H1 (cell line): ENCODE measurements around the gene WASL. TPM values are rescaled to one million over a fixed set of nuclear protein-coding genes. Genes with fewer than 3 reads are reported as not detected.

Experiments used
- CTCF ChIA-PET: fragments of 300-600 bp; sonication (Branson Sonifier 250); formaldehyde crosslinking; loops from one replicate; lab custom pipeline; 2021; ENCODE audit not compliant: partially characterized antibody; lab: Charles Lee
- POLR2A ChIA-PET: fragments of 300-600 bp; sonication (Branson Sonifier 250); formaldehyde crosslinking; loops from one replicate; lab custom pipeline; 2021; ENCODE audit warnings: inconsistent platforms; ENCODE audit not compliant: partially characterized antibody; lab: Charles Lee
- DNase-seq, 2 experiments: peaks; one replicate each; pipeline versions ENCODE4 v3.0.0 to v3.0.0-alpha.2; 2010 to 2022; ENCODE audit warnings: low spot score in 2 of 2, low read depth in 1 of 2, mixed read lengths in 1 of 2
- FAIRE-seq: peaks from 2 replicates; lab custom pipeline; 2011; peaks lifted over from hg19 to GRCh38; lab: Jason Lieb, UNC
- H2AFZ ChIP-seq: 2 replicates; pipeline ENCODE4 v1.8.1; 2012; ENCODE audit warnings: low read length, inconsistent platforms
- H2AK5ac ChIP-seq: 2 replicates; pipeline ENCODE4 v1.6.1; 2013; ENCODE audit warnings: low read depth, low read length
- H2BK120ac ChIP-seq: replicated peaks from 2 replicates; pipeline ENCODE3; 2013; ENCODE audit warnings: low read depth, low read length, inconsistent platforms
- H2BK12ac ChIP-seq: 2 replicates; pipeline ENCODE4 v1.6.1; 2013; ENCODE audit warnings: low read depth, low read length
- H2BK15ac ChIP-seq: 2 replicates; pipeline ENCODE4 v1.6.1; 2013; ENCODE audit warnings: low read length
- H2BK20ac ChIP-seq: 2 replicates; pipeline ENCODE4 v1.6.1; 2013; ENCODE audit warnings: low read length
- H2BK5ac ChIP-seq: 2 replicates; pipeline ENCODE4 v1.6.1; 2013; ENCODE audit warnings: low read depth, low read length
- H3K14ac ChIP-seq: 2 replicates; pipeline ENCODE4 v1.6.1; 2013; ENCODE audit warnings: inconsistent platforms; ENCODE audit not compliant: insufficient read length
- H3K18ac ChIP-seq: 2 replicates; pipeline ENCODE4 v1.6.1; 2013; ENCODE audit warnings: low read length; ENCODE audit errors: extremely low read depth
- H3K23ac ChIP-seq: 2 replicates; pipeline ENCODE4 v1.6.1; 2013; ENCODE audit warnings: inconsistent platforms; ENCODE audit not compliant: insufficient read length
- H3K23me2 ChIP-seq: 2 replicates; pipeline ENCODE4 v1.6.1; 2013; ENCODE audit warnings: low read depth, low read length
- H3K27ac ChIP-seq: 2 replicates; pipeline ENCODE4 v1.6.1; 2011; ENCODE audit warnings: low read depth, low read length, inconsistent platforms
- H3K27me3 ChIP-seq, 4 experiments: replicated peaks in 1 of 4; 1 replicate in 1 of 4; 2 replicates in 3 of 4; pipeline versions ENCODE4 v1.6.1 to v1.8.1; 2011 to 2013; ENCODE audit warnings: low read length in 3 of 4, mild to moderate bottlenecking in 3 of 4, inconsistent platforms in 2 of 4, mixed read lengths in 2 of 4, moderate library complexity in 1 of 4; ENCODE audit not compliant: control insufficient read depth in 3 of 4, insufficient read depth in 3 of 4; ENCODE audit errors: extremely low read depth in 1 of 4
- H3K36me3 ChIP-seq, 4 experiments: 2 replicates each; pipeline versions ENCODE4 v1.6.1 to v1.8.1; 2011 to 2013; ENCODE audit warnings: mild to moderate bottlenecking in 4 of 4, low read length in 3 of 4, moderate library complexity in 2 of 4, control low read depth in 1 of 4, inconsistent platforms in 1 of 4; ENCODE audit not compliant: insufficient read depth in 4 of 4, control insufficient read depth in 2 of 4
- H3K4ac ChIP-seq: replicated peaks from 2 replicates; pipeline ENCODE3; 2013; ENCODE audit warnings: low read length, low read depth, mixed read lengths, inconsistent platforms; ENCODE audit not compliant: insufficient read length
- H3K4me1 ChIP-seq, 4 experiments: replicated peaks in 1 of 4; 1 replicate in 1 of 4; 2 replicates in 3 of 4; pipeline versions ENCODE4 v1.6.1 to v1.8.1; 2011 to 2013; ENCODE audit warnings: low read length in 3 of 4, inconsistent platforms in 2 of 4, mixed read lengths in 1 of 4; ENCODE audit not compliant: insufficient read depth in 4 of 4, control insufficient read depth in 3 of 4
- H3K4me2 ChIP-seq, 2 experiments: 2 replicates each; pipeline versions ENCODE4 v1.6.1 to v1.8.1; 2011 to 2013; ENCODE audit warnings: low read depth in 2 of 2, low read length in 2 of 2, control low read depth in 1 of 2, inconsistent platforms in 1 of 2, mild to moderate bottlenecking in 1 of 2; ENCODE audit not compliant: insufficient read depth in 1 of 2
- H3K4me3 ChIP-seq, 4 experiments: fragments of 200-600, 300-600 bp in 1 of 4; sonication (generic), shearing (Covaris generic), sonication (Bioruptor Twin) in 1 of 4; 2 replicates each; pipeline versions ENCODE4 v1.5.1 to v1.8.1; 2011 to 2016; ENCODE audit warnings: low read length in 4 of 4, low read depth in 3 of 4, control low read depth in 2 of 4, inconsistent platforms in 2 of 4, mild to moderate bottlenecking in 2 of 4, mixed read lengths in 1 of 4, moderate library complexity in 1 of 4; ENCODE audit not compliant: insufficient read depth in 2 of 4; ENCODE audit errors: extremely low read depth in 1 of 4
- H3K56ac ChIP-seq: replicated peaks from 2 replicates; pipeline ENCODE3; 2013; ENCODE audit warnings: low read depth, mild to moderate bottlenecking, mixed read lengths, low read length, inconsistent platforms; ENCODE audit not compliant: insufficient read length
- H3K79me1 ChIP-seq: 2 replicates; pipeline ENCODE4 v1.6.1; 2013; ENCODE audit warnings: low read depth, low read length, control low read depth
- H3K79me2 ChIP-seq, 2 experiments: 2 replicates each; pipeline versions ENCODE4 v1.6.1 to v1.8.1; 2012 to 2013; ENCODE audit warnings: low read length in 2 of 2, mild to moderate bottlenecking in 2 of 2, inconsistent platforms in 1 of 2; ENCODE audit not compliant: insufficient read depth in 2 of 2, control insufficient read depth in 1 of 2
- H3K9ac ChIP-seq, 4 experiments: replicated peaks in 1 of 4; 1 replicate in 1 of 4; 2 replicates in 3 of 4; pipeline versions ENCODE4 v1.6.1 to v1.8.1; 2011 to 2013; ENCODE audit warnings: low read depth in 3 of 4, low read length in 3 of 4, control low read depth in 2 of 4, mild to moderate bottlenecking in 2 of 4, moderate library complexity in 2 of 4, inconsistent platforms in 1 of 4; ENCODE audit errors: extremely low read depth in 1 of 4
- H3K9me3 ChIP-seq, 2 experiments: 2 replicates each; pipeline versions ENCODE4 v1.6.1 to v1.8.1; 2012 to 2013; ENCODE audit warnings: mild to moderate bottlenecking in 2 of 2, moderate library complexity in 2 of 2, control low read depth in 1 of 2, inconsistent platforms in 1 of 2, low read depth in 1 of 2, low read length in 1 of 2, mixed read lengths in 1 of 2; ENCODE audit not compliant: insufficient read depth in 2 of 2
- H4K20me1 ChIP-seq, 2 experiments: replicated peaks in 1 of 2; 2 replicates each; pipeline versions ENCODE3 to v1.8.1; 2011 to 2013; ENCODE audit warnings: inconsistent platforms in 2 of 2, low read length in 2 of 2, mild to moderate bottlenecking in 1 of 2; ENCODE audit not compliant: insufficient read depth in 2 of 2, control insufficient read depth in 1 of 2
- H4K5ac ChIP-seq: 2 replicates; pipeline ENCODE4 v1.6.1; 2013; ENCODE audit warnings: low read length, low read depth, mixed read lengths, inconsistent platforms; ENCODE audit not compliant: insufficient read length
- H4K8ac ChIP-seq: 2 replicates; pipeline ENCODE4 v1.8.0; 2013; ENCODE audit warnings: mild to moderate bottlenecking, moderate library complexity, low read length, inconsistent platforms; ENCODE audit not compliant: insufficient read depth; ENCODE audit errors: extremely low read depth
- H4K91ac ChIP-seq: replicated peaks from 2 replicates; pipeline ENCODE3; 2013; ENCODE audit warnings: low read length, mixed read lengths, inconsistent platforms; ENCODE audit not compliant: insufficient read length
- CREB1 ChIP-seq: IDR thresholded peaks from 2 replicates; pipeline ENCODE4 v1.6.1; 2012; ENCODE audit warnings: inconsistent platforms
- GTF2F1 ChIP-seq: IDR thresholded peaks from 2 replicates; pipeline ENCODE4 v1.6.1; 2012; ENCODE audit warnings: low read depth, low read length, improper control_type of control experiment, borderline replicate concordance
- JUN ChIP-seq: IDR thresholded peaks from 2 replicates; pipeline ENCODE4 v1.6.1; 2011; ENCODE audit warnings: low read depth, mild to moderate bottlenecking, improper control_type of control experiment, low read length
- POU5F1 ChIP-seq: IDR thresholded peaks from 2 replicates; pipeline ENCODE4 v1.6.1; 2011; ENCODE audit warnings: low read depth, mild to moderate bottlenecking, low read length, moderate library complexity
- RAD21 ChIP-seq, 2 experiments: IDR thresholded peaks in 1 of 2; conservative IDR thresholded peaks in 1 of 2; 2 replicates each; pipeline ENCODE4 v1.6.1; 2011; ENCODE audit warnings: low read depth in 2 of 2, low read length in 2 of 2, improper control_type of control experiment in 1 of 2, inconsistent platforms in 1 of 2, mild to moderate bottlenecking in 1 of 2, moderate library complexity in 1 of 2
- TEAD4 ChIP-seq: IDR thresholded peaks from 2 replicates; pipeline ENCODE4 v1.6.1; 2012; ENCODE audit warnings: low read depth, low read length, inconsistent platforms, mixed read lengths
- YY1 ChIP-seq: IDR thresholded peaks from 2 replicates; pipeline ENCODE4 v1.6.1; 2011; ENCODE audit warnings: low read depth, mild to moderate bottlenecking, low read length
- WGBS, 2 experiments: shearing (Covaris generic) in 1 of 2; methylation state at CpG; one replicate each; pipeline versions ENCODE4 v1.1.6 to v1.1.7; 2013 to 2015; ENCODE audit warnings: low lambda C conversion rate in 2 of 2, mixed read lengths in 2 of 2, inconsistent platforms in 1 of 2, low coverage in 1 of 2, missing lambda C conversion rate in 1 of 2; ENCODE audit not compliant: insufficient replicate concordance in 2 of 2, insufficient coverage in 1 of 2, insufficient read length in 1 of 2; ENCODE audit errors: extremely low coverage in 1 of 2, missing lambda C conversion rate in 1 of 2; 5-methylcytosine and 5-hydroxymethylcytosine counted together
- polyA plus RNA-seq, 7 experiments: library from polyadenylated mRNA; depleted of rRNA in 3 of 7; stranded (reverse) in 5 of 7; unstranded in 2 of 7; fragments of >200 nt in 5 of 7; fragments of 200-250 nt in 2 of 7; gene quantifications; 1 replicate in 5 of 7; 2 replicates in 1 of 7; 4 replicates in 1 of 7; pipeline versions ENCODE4 v1.2.1 to v1.2.3, GENCODE V29; 2011 to 2013; ENCODE audit warnings: missing spikeins in 2 of 7, mixed read lengths in 2 of 7
- total RNA-seq: library from RNA; stranded (reverse); fragmentation: NEBNext Ultra II Directional; extraction: Animal tissue kit (Norgen Biotek cat#: 25700); gene quantifications from 2 replicates; pipeline ENCODE4 v1.2.1, GENCODE V29; 2021
- TF ChIP-seq, protein P1 (sequence below), 3 experiments: IDR thresholded peaks; 1 replicate in 2 of 3; 2 replicates in 1 of 3; pipeline versions ENCODE4 v1.5.1 to v1.6.1; 2011; ENCODE audit warnings: low read length in 3 of 3, mild to moderate bottlenecking in 3 of 3, inconsistent platforms in 2 of 3, low read depth in 1 of 3, moderate library complexity in 1 of 3; ENCODE audit not compliant: insufficient read depth in 1 of 3; ENCODE audit errors: control extremely low read depth in 1 of 3
- TF ChIP-seq, protein P2 (sequence below): IDR thresholded peaks from 2 replicates; pipeline ENCODE4 v1.6.1; 2012; ENCODE audit warnings: inconsistent platforms

Gene WASL
- total and polyA plus RNA-seq, 2 of the 8 experiments (the other 6 are each of a cell fraction or from before 2014, with no cell fraction given): 7.7 to 38.9 TPM

DNA sequence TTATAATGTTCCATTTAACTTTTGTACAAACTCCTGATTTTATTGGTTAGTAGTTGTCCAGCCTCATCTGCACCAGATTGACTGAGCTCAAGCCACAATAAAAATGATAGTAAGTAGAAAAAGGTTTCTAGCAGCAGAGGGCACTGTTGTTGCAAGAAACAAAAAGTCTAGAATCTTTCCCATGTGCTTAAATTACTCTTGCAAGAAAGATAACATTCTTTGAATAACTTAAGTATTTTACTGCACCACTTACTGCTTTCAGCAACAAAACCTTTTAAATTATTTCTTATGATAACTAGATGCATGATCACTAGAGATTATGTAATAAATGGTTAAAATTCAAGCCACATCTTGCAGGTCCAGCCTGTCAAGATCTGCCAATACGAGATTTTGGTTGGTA is 66.1 kb downstream of the WASL start:
- H2AFZ ChIP-seq: no peak overlapping the region
- DNase-seq: no peak

More for the DNA sequence above, 66.1 kb downstream of the WASL start:
- Histone ChIP-seq H3K56ac (no peak overlapping the region), H3K79me2 (no peaks in the 10 kb centered on the region), H3K27ac (no peak overlapping the region), H3K27me3 (peaks cover 0 to 1% (median 0%) of the 10 kb centered on the region in 4 experiments; a peak in 1 of 7 replicates), H3K36me3 (peaks cover 0 to 29% (median 4%) of the 10 kb centered on the region in 4 experiments; a peak in 5 of 8 replicates), H3K14ac (no peak overlapping the region), H2BK20ac (no peak overlapping the region), H2BK15ac (no peak overlapping the region), H3K4ac (no peak overlapping the region), H4K8ac (no peak overlapping the region), H2BK12ac (no peak overlapping the region), H3K9me3 (no peaks in the 10 kb centered on the region), H2BK5ac (no peak overlapping the region), H4K5ac (no peak overlapping the region), H2AK5ac (no peak overlapping the region), H4K20me1 (no peaks in the 10 kb centered on the region), H3K23me2 (no peaks in the 10 kb centered on the region), H3K18ac (no peak overlapping the region), H4K91ac (no peak overlapping the region), H3K4me1 (no peaks in the 10 kb centered on the region), H3K4me3 (no peak overlapping the region), H3K9ac (no peak overlapping the region), H2BK120ac (no peak overlapping the region), H3K23ac (no peak overlapping the region), H3K79me1 (no peaks in the 10 kb centered on the region), H3K4me2 (no peak overlapping the region)
- no peak for TF ChIP-seq GTF2F1
- no peak for TF ChIP-seq JUN
- TF ChIP-seq RAD21 (IDR thresholded peaks at IDR 0.05 in 1 of 2, conservative IDR thresholded peaks at IDR 0.05 in 1 of 2; ENCODE audit: low read depth in 2 of 2, low read length in 2 of 2): peak; percentile 63 to 67
- no peak for TF ChIP-seq YY1
- no peak for TF ChIP-seq TEAD4
- TF ChIP-seq, protein P1, sequence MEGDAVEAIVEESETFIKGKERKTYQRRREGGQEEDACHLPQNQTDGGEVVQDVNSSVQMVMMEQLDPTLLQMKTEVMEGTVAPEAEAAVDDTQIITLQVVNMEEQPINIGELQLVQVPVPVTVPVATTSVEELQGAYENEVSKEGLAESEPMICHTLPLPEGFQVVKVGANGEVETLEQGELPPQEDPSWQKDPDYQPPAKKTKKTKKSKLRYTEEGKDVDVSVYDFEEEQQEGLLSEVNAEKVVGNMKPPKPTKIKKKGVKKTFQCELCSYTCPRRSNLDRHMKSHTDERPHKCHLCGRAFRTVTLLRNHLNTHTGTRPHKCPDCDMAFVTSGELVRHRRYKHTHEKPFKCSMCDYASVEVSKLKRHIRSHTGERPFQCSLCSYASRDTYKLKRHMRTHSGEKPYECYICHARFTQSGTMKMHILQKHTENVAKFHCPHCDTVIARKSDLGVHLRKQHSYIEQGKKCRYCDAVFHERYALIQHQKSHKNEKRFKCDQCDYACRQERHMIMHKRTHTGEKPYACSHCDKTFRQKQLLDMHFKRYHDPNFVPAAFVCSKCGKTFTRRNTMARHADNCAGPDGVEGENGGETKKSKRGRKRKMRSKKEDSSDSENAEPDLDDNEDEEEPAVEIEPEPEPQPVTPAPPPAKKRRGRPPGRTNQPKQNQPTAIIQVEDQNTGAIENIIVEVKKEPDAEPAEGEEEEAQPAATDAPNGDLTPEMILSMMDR (IDR thresholded peaks at IDR 0.05; ENCODE audit: control extremely low read depth in 1 of 3, insufficient read depth in 1 of 3, low read depth in 1 of 3, low read length in 3 of 3): peak in 2 of 3 experiments; percentile 38 to 40; a peak in 2 of 4 replicates
- TF ChIP-seq, protein P2, sequence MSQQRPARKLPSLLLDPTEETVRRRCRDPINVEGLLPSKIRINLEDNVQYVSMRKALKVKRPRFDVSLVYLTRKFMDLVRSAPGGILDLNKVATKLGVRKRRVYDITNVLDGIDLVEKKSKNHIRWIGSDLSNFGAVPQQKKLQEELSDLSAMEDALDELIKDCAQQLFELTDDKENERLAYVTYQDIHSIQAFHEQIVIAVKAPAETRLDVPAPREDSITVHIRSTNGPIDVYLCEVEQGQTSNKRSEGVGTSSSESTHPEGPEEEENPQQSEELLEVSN: no peak
- no peak for TF ChIP-seq POU5F1
- TF ChIP-seq CREB1: no peak
- ChIA-PET POLR2A (interaction anchor here (0.8 to 1.0 kb wide), 3 partner anchors 10 to 189 kb away, joined by 3 read pairs; no protein-coding TSS in a partner anchor), CTCF (interaction anchor here (0.5 to 2.4 kb wide), 35 partner anchors 8 to 419 kb away, joined by 3 to 20 read pairs (median 4); partner anchors contain the start of gene LMOD2)
- FAIRE-seq: peak; percentile 70
- 90% methylated on average over 1 of the region's 1 CpG; no CpG with 5 or more reads in 1 of the 2 experiments for WGBS, 2 experiments
